ENCODE data around the gene KRTAP1-3. TPM values are rescaled to one million over a fixed set of nuclear protein-coding genes. Genes with fewer than 3 reads are reported as not detected.

Gene KRTAP1-3
- total RNA-seq, result not detected in 2 replicates

GRCh38 chr17:41034346-41034935 is at the start of gene KRTAP1-3:
Gene KRTAP1-3 (minus strand): TSS chr17:41034874. CDS start chr17:41034821, 53 bp downstream.

GRCh38 chr17:41084100-41084856 is 49.6 kb upstream of the KRTAP1-3 start, which contains the start of gene KRTAP4-7:
Gene KRTAP4-7 (plus strand): TSS chr17:41084150. CDS start chr17:41084207, 57 bp downstream.

GRCh38 chr17:41065829-41066624 is 31.4 kb upstream of the KRTAP1-3 start, which contains the start of gene KRTAP2-4:
Gene KRTAP2-4 (minus strand): TSS chr17:41065879. CDS start chr17:41065845, 34 bp downstream.

DNA sequence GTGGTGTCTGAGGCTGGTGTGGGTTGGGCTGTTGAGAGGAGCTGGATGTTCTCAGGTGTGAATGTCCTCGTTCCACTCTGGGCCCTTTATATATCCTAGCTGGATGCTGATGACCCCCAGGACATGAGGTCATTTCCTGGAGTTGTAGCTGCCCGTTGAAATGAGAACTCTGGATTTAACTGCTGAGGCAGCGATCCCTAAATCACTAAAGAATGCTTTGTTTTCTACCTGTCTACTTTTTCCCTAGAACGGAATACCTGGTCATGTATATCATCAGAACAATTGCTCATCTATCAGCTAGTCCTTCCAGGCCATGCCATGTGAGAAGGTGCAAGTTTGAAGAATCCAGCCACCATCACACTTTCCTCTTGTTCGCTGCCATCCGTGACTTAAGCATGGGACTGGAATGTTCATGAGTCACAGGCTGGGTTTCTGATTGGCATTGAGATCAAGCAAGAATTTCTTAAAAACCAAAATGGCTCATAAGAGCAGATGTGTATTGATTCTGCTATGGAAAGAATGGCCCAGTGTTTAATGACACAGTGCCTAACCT is 25.5 kb upstream of the KRTAP1-3 start, which contains the start of gene KRTAP2-3:
KRTAP2-3 (minus strand) TSS at position 63 of the 553 bp plus-strand sequence. CDS start 64 bp downstream, outside the sequence.

GRCh38 chr17:41055130-41055529 is 20.5 kb upstream of the KRTAP1-3 start, which contains the start of gene KRTAP2-2:
Gene KRTAP2-2 (minus strand): TSS chr17:41055230. CDS start chr17:41055211, 19 bp downstream.

DNA sequence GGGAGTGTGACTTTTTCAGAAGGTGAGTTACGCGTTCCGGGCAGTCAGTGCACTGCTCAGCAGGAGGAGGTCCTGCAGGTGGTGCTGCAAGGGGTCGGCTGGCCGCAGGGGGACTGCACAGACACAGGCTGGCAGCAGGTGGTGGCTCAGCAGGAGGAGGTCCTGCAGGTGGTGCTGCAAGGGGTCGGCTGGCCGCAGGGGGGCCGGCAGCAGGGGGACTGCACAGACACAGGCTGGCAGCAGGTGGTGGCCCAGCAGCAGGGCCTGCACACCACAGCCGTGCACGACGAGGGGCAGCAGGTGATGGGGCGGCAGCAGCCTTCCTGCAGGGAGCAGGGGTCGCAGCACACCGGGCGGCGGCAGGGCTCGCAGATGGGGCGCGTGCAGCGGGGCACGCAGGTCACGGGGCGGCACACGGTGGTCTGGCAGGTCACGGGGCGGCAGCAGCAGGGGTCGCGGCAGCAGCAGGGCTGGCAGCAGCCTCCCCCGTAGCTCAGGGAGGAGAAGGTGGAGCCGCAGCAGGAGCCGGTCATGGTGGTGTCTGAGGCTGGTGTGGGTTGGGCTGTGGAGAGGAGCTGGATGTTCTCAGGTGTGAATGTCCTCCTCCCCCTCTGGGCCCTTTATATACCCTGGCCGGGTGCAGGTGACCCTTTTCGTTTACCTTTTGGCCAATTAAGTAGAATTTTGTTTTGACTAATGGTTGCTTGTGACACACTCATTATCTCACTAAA is 12.2 kb upstream of the KRTAP1-3 start, which contains the start of gene KRTAP2-1:
KRTAP2-1 (minus strand) TSS at position 582 of the 731 bp plus-strand sequence; CDS start at position 533, 49 bp downstream.

DNA sequence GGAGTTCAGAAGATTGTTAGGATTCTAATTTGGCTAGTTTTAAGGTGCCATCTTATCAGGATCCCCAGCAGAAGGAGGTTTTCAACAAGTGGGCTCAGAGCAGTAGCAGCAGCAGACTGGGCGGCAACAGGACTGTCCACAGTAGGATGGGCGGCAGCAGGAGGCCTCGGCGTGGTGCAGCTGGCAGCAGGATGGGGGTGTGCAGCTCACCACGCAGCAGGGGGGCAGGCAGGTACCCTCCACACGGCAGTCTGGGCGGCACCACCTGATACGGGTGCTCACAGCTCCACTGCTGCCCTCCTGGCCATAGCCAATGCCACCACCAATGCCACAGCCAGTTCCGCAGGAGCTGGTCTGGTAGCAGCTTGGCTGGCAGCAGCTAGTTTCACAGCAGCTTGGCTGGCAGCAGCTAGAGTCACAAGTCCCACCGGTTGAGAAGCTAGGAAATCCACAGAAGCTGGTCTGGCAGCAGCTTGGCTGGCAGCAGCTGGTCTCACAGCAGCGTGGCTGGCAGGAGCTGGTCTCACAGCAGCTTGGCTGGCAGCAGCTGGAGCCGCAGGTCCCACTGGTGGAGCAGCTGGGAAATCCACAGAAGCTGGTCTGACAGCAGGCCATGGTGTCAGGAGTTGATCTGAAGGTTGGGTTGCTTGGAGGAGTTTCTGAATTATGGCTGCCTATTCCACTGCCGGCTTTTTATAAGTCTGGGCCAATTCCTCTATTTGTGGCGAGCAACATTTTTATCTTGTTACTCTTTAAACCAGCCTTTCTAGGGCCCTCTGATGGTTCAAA is 6.3 kb upstream of the KRTAP1-3 start, which contains the start of gene KRTAP1-1:
KRTAP1-1 (minus strand) TSS at position 668 of the 789 bp plus-strand sequence; CDS start at position 615, 53 bp downstream.

DNA sequence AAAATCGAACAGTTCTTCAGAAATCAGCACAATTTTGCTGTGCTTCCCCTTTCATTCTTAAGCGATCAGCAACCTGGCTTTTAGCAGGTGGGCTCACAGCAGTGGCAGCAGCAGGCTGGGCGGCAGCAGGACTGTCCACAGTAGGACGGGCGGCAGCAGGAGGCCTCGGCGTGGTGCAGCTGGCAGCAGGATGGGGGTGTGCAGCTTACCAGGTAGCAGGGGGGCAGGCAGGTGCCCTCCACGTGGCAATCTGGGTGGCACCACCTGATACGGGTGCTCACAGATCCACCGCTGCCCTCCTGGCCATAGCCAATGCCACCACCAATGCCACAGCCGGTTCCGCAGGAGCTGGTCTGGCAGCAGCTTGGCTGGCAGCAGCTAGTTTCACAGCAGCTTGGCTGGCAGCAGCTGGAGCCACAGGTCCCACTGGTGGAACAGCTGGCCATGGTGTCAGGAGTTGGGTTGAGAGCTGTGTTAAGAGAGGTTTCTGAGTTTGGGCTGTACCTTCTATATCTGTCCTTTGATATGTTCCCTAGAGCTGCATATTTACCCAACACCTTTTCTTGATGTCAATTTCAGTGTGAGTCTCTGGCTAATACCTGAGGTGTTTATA is 4.9 kb downstream of the KRTAP1-3 start, which contains the start of gene KRTAP1-4:
KRTAP1-4 (minus strand) TSS at position 563 of the 613 bp plus-strand sequence; CDS start at position 446, 117 bp downstream.

DNA sequence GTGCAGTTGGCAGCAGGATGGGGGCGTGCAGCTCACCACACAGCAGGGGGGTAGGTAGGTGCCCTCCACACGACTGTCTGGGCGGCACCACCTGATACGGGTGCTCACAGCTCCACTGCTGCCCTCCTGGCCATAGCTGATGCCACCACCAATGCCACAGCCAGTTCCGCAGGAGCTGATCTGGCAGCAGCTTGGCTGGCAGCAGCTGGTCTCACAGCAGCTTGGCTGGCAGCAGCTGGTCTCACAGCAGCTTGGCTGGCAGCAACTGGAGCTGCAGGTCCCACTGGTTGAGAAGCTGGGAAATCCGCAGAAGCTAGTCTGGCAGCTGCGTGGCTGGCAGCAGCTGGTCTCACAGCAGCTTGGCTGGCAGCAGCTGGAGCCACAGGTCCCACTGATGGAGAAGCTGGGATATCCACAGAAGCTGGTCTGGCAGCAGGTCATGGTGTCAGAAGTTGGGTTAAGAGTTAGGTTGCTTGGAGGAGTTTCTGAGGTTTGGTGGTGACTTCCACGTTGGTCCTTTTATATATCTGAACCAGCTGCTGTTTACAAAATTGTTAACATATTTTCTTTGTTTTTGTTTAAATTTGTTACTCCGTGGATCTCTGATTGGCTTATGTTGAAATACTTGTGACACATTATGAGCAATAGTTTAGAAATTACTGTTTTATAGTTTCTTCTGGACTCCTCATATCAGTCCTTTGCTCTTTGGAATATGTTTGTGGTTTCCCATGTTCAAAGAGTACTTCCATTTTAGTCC is 7.8 kb downstream of the KRTAP1-3 start, which contains the start of gene KRTAP1-5:
KRTAP1-5 (minus strand) TSS at position 494 of the 757 bp plus-strand sequence; CDS start at position 441, 53 bp downstream.

DNA sequence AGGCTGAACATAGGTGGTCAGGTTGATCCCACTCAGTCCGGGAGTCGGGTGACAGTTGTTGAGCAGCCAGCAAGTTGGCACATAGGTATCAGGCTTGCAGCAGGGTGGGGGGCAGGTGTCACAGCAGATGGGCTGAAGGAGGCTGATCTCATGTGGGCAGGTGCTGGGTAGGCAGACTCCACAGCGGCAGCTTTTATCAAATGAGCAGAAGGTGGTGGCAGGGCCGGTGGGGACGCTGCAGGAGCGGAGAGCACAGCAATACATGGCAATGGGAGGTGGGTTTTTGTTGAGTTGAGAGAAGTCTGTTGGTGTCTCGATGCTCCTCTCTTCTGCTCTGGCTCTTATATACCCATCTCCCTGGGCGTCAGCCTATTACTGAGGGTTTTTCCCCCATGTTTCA is 25.9 kb downstream of the KRTAP1-3 start, which contains the start of gene KRTAP3-1:
KRTAP3-1 (minus strand) TSS at position 318 of the 400 bp plus-strand sequence; CDS start at position 264, 54 bp downstream.

DNA sequence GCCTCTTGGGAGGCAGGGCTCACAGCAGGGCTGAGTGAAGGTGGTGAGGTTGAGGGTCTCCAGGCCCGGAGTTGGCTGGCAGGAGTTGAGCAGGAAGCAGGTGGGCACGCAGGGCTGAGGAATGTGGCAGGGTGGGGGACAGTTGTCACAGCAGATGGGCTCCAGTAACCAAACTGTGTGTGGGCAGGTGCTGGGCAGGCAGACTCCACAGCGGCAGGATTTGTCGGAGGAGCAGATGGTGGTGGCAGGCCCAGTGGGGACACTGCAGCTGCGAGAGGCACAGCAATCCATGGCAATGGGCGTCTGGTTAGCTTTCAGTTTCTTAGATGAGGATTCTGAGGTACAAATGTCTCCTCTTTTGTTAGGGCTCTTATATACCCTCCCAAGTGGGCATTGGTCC is 35.1 kb downstream of the KRTAP1-3 start, which contains the start of gene KRTAP3-2:
KRTAP3-2 (minus strand) TSS at position 344 of the 400 bp plus-strand sequence; CDS start at position 291, 53 bp downstream.

GRCh38 chr17:40993839-40994238 is 40.8 kb downstream of the KRTAP1-3 start, which contains the start of gene KRTAP3-3:
Gene KRTAP3-3 (minus strand): TSS chr17:40994164. CDS start chr17:40994097, 67 bp downstream.

GRCh38 chr17:40984226-40984625 is 50.4 kb downstream of the KRTAP1-3 start, which contains the start of gene KRT40:
Gene KRT40 (minus strand): TSS chr17:40984326. CDS start chr17:40984273, 53 bp downstream.

Small RNA genes lying within 50 kb of the gene (small RNA-seq; reads per million reads assigned to genes)
- gene KRTAP3-4P, result not detected

Other genes starting within 250 kb of the KRTAP1-3 start
- gene KRT28, start 234.9 kb downstream of the KRTAP1-3 start, total RNA-seq, result not detected in 2 replicates
- gene KRT10, start 212.3 kb downstream of the KRTAP1-3 start, total RNA-seq, result 7.1 and 7.6 TPM in 2 replicates
- gene KRT12, start 167.7 kb downstream of the KRTAP1-3 start, total RNA-seq, result not detected in 2 replicates
- gene KRT20, start 149.6 kb downstream of the KRTAP1-3 start, total RNA-seq, result not detected in 2 replicates
- 0.39 and 0.43 TPM in 2 replicates for gene KRT23, start 97.2 kb downstream of the KRTAP1-3 start, total RNA-seq
- not detected in 2 replicates for gene KRT39, start 67.9 kb downstream of the KRTAP1-3 start, total RNA-seq
- not detected in 2 replicates for gene KRT40, start 50.5 kb downstream of the KRTAP1-3 start, total RNA-seq
- gene KRTAP3-3, start 40.7 kb downstream of the KRTAP1-3 start, total RNA-seq, result not detected in 2 replicates
- not detected in 2 replicates for gene KRTAP3-2, start 35.0 kb downstream of the KRTAP1-3 start, total RNA-seq
- not detected in 2 replicates for gene KRTAP3-1, start 25.7 kb downstream of the KRTAP1-3 start, total RNA-seq
- gene KRTAP1-5, start 7.7 kb downstream of the KRTAP1-3 start, total RNA-seq, result 1.3 and 11.6 TPM in 2 replicates
- not detected in 2 replicates for gene KRTAP1-4, start 4.7 kb downstream of the KRTAP1-3 start, total RNA-seq
- gene KRTAP1-1, start 6.6 kb upstream of the KRTAP1-3 start, total RNA-seq, result not detected in 2 replicates
- gene KRTAP2-1, start 12.4 kb upstream of the KRTAP1-3 start, total RNA-seq, result not detected in 2 replicates
- not detected in 2 replicates for gene KRTAP2-2, start 20.4 kb upstream of the KRTAP1-3 start, total RNA-seq
- 0.26 and 1.1 TPM in 2 replicates for gene KRTAP2-3, start 25.2 kb upstream of the KRTAP1-3 start, total RNA-seq
- not detected in 2 replicates for gene KRTAP2-4, start 31.0 kb upstream of the KRTAP1-3 start, total RNA-seq
- not detected in 2 replicates for gene KRTAP4-7, start 49.3 kb upstream of the KRTAP1-3 start, total RNA-seq
- not detected in 2 replicates for gene KRTAP4-8, start 63.3 kb upstream of the KRTAP1-3 start, total RNA-seq
- not detected in 2 replicates for gene KRTAP4-16, start 67.3 kb upstream of the KRTAP1-3 start, total RNA-seq
- not detected in 2 replicates for gene KRTAP4-9, start 70.5 kb upstream of the KRTAP1-3 start, total RNA-seq
- gene KRTAP4-11, start 83.5 kb upstream of the KRTAP1-3 start, total RNA-seq, result not detected in 2 replicates
- not detected in 2 replicates for gene KRTAP4-12, start 89.3 kb upstream of the KRTAP1-3 start, total RNA-seq
- not detected in 2 replicates for gene KRTAP4-6, start 105.7 kb upstream of the KRTAP1-3 start, total RNA-seq
- not detected in 2 replicates for gene KRTAP4-5, start 115.0 kb upstream of the KRTAP1-3 start, total RNA-seq
- gene KRTAP4-4, start 125.9 kb upstream of the KRTAP1-3 start, total RNA-seq, result not detected in 2 replicates
- gene KRTAP4-3, start 133.3 kb upstream of the KRTAP1-3 start, total RNA-seq, result not detected in 2 replicates
- gene KRTAP4-2, start 143.3 kb upstream of the KRTAP1-3 start, total RNA-seq, result not detected in 2 replicates
- gene KRTAP4-1, start 150.0 kb upstream of the KRTAP1-3 start, total RNA-seq, result not detected in 2 replicates
- not detected in 2 replicates for gene KRTAP9-1, start 155.0 kb upstream of the KRTAP1-3 start, total RNA-seq
- gene KRTAP9-2, start 191.8 kb upstream of the KRTAP1-3 start, total RNA-seq, result not detected in 2 replicates
- gene KRTAP9-3, start 197.6 kb upstream of the KRTAP1-3 start, total RNA-seq, result not detected in 2 replicates
- not detected in 2 replicates for gene KRTAP9-8, start 203.1 kb upstream of the KRTAP1-3 start, total RNA-seq
- gene KRTAP9-4, start 214.8 kb upstream of the KRTAP1-3 start, total RNA-seq, result not detected in 2 replicates
- not detected in 2 replicates for gene KRTAP9-9, start 220.5 kb upstream of the KRTAP1-3 start, total RNA-seq
- gene KRTAP9-6, start 230.5 kb upstream of the KRTAP1-3 start, total RNA-seq, result not detected in 2 replicates
- gene KRTAP9-7, start 240.8 kb upstream of the KRTAP1-3 start, total RNA-seq, result not detected in 2 replicates

Measured in articular chondrocyte of knee joint (primary cell).